ENCODE measurements around the gene FLT1.

Gene FLT1

GRCh38 chr13:28338006-28338574 lies 156.8 kb downstream of the FLT1 start:
- no peak for FAIRE-seq

GRCh38 chr13:28337166-28338005 lies 157.5 kb downstream of the FLT1 start:
- no peak for FAIRE-seq

GRCh38 chr13:28336193-28336657 lies 158.7 kb downstream of the FLT1 start:
- no peak for FAIRE-seq

- no peak for FAIRE-seq
These were observed 161.6 kb downstream of the FLT1 start for GRCh38 chr13:28333204-28333881.

- FAIRE-seq: no peak
These were observed 165.4 kb downstream of the FLT1 start for GRCh38 chr13:28329395-28330158.

GRCh38 chr13:28328271-28328607 lies 166.7 kb downstream of the FLT1 start:
- no peak for FAIRE-seq

GRCh38 chr13:28327373-28328270 lies 167.3 kb downstream of the FLT1 start:
- no peak for FAIRE-seq

GRCh38 chr13:28326056-28326455 lies 168.9 kb downstream of the FLT1 start:
- no peak for FAIRE-seq

- FAIRE-seq: no peak
These were observed 169.9 kb downstream of the FLT1 start for GRCh38 chr13:28325022-28325421.

GRCh38 chr13:28324181-28324789 lies 170.6 kb downstream of the FLT1 start:
- FAIRE-seq: no peak

GRCh38 chr13:28322256-28322905 lies 172.5 kb downstream of the FLT1 start:
- FAIRE-seq: no peak

GRCh38 chr13:28321756-28322155 lies 173.2 kb downstream of the FLT1 start:
- FAIRE-seq: no peak

- no peak for FAIRE-seq
These were observed 173.9 kb downstream of the FLT1 start for GRCh38 chr13:28320884-28321574.

- FAIRE-seq: no peak
These were observed 174.7 kb downstream of the FLT1 start for GRCh38 chr13:28320209-28320608.

GRCh38 chr13:28319528-28319927 lies 175.4 kb downstream of the FLT1 start:
- FAIRE-seq: no peak

- no peak for FAIRE-seq
These were observed 176.4 kb downstream of the FLT1 start for GRCh38 chr13:28318496-28318895.

GRCh38 chr13:28316836-28317235 lies 178.1 kb downstream of the FLT1 start:
- FAIRE-seq: no peak

GRCh38 chr13:28316129-28316528 lies 178.8 kb downstream of the FLT1 start:
- FAIRE-seq: no peak

- FAIRE-seq: no peak
These were observed 180.0 kb downstream of the FLT1 start for GRCh38 chr13:28314879-28315278.

- FAIRE-seq: no peak
These were observed 181.3 kb downstream of the FLT1 start for GRCh38 chr13:28313579-28313978.

- FAIRE-seq: no peak
These were observed 188.6 kb downstream of the FLT1 start for GRCh38 chr13:28306325-28306724.
